Limb (tissue), 2 donors: ENCODE data around the gene CAMKK1.
A peak's percentile ranks its signal among the peaks of the same experiment; 100 is the strongest.
"Not testable (repeated sequence)": the region's sequence is repeated elsewhere in the genome, so short reads cannot be mapped to it uniquely, and the experiment has no call there.

Experiments
- DNase-seq, 2 donors: peaks; one replicate each; pipeline ENCODE4 v3.0.0-alpha.2; 2016; ENCODE audit errors: extremely low spot score in 2 of 2

CAMKK1 gene

GRCh38 chr17:3879591-3880417, 13.0 kb downstream of the CAMKK1 start:
- no peak for DNase-seq

- peak; percentile 68 to 70 for DNase-seq
Measured at GRCh38 chr17:3879186-3879585, 13.7 kb downstream of the CAMKK1 start.

- DNase-seq = no peak
Measured at GRCh38 chr17:3877220-3877619, 15.6 kb downstream of the CAMKK1 start.

GRCh38 chr17:3875317-3875716, 17.5 kb downstream of the CAMKK1 start:
- DNase-seq = no peak

- no peak for DNase-seq
Measured at GRCh38 chr17:3873862-3874261, 19.0 kb downstream of the CAMKK1 start.

- peak in 1 of 2 donors; percentile 37 for DNase-seq
Measured at GRCh38 chr17:3870871-3871306, 22.0 kb downstream of the CAMKK1 start.

GRCh38 chr17:3867606-3868005, 25.2 kb downstream of the CAMKK1 start:
- no peak for DNase-seq

- no peak for DNase-seq
Measured at GRCh38 chr17:3867106-3867505, 25.7 kb downstream of the CAMKK1 start.

GRCh38 chr17:3866276-3866675, 26.6 kb downstream of the CAMKK1 start:
- no peak for DNase-seq

GRCh38 chr17:3865176-3865575, 27.7 kb downstream of the CAMKK1 start:
- DNase-seq = no peak

GRCh38 chr17:3864534-3864933, 28.3 kb downstream of the CAMKK1 start:
- DNase-seq = no peak

GRCh38 chr17:3861761-3862681, 30.8 kb downstream of the CAMKK1 start:
- no peak for DNase-seq

GRCh38 chr17:3860939-3861700, 31.7 kb downstream of the CAMKK1 start:
- no peak for DNase-seq

- DNase-seq = peak in 1 of 2 donors; percentile 27
Measured at GRCh38 chr17:3859940-3860339, 32.9 kb downstream of the CAMKK1 start.

GRCh38 chr17:3857261-3858105, 35.4 kb downstream of the CAMKK1 start:
- DNase-seq = no peak

GRCh38 chr17:3854204-3854603, 38.6 kb downstream of the CAMKK1 start:
- DNase-seq = not testable (repeated sequence)

- DNase-seq = no peak
Measured at GRCh38 chr17:3852561-3852960, 40.3 kb downstream of the CAMKK1 start.

- DNase-seq = no peak
Measured at GRCh38 chr17:3851461-3852100, 41.3 kb downstream of the CAMKK1 start.

- DNase-seq = no peak
Measured at GRCh38 chr17:3848229-3848835, 44.5 kb downstream of the CAMKK1 start.
